ENCODE data around the gene LRP2.

LRP2 gene

DNA sequence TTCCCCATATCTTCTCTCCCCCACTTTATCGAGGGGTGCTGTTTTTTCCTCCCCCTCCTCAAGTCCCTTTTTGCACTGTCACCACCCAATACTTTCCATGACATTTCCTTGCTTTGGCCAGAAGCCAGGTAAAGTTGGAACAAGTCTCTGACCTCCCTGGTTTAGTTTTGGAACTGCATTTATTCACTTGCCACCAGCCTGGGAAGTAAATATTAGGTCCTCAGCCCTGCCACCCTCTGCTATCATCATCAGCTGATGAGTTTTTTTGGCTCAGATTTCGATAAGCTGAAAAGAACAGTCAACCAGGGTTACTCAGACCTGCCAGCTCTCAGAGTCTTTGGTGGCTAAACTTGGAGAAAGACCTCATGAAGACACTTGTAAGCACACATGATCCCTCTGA is 246.0 kb downstream of the LRP2 start:
- DNase-seq = no peak

DNA sequence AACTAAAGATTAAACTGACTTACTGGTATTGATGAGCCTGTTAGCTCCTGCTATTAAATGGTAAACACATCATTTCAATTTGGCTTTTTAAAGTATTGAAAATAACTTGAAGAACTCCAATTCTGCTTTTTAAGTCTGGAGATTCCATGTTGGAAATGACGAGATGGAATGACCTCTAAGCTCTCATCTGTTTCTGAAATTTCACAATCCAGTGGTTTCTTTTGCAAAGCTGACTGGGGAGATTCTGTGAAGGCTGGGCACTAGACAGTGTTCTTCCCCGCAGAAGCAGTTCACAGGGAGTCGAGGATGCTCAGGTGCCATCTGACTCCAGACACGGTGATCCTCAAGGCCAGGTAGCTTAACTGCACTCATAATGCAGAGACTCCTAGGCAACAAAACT is 248.3 kb downstream of the LRP2 start:
- DNase-seq = no peak

DNA sequence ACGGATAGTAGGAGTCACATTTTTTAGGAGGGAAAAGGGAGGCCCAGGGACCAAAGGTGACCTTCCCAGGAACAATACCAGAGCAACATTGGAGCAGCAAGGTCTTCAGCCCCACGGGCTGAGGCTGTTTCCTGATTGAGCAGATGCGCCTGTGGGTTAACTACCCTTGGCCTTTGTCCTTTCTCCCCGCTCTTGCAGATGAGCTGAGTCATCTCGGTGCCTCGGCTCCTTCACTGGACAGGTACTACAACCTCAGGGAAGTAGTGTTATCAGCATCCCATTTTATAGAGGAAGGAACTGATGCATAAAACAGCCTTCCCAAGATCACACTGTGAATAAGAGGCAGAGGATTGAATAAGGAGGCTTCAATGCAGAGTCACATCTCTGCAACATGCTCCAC is 249.5 kb downstream of the LRP2 start:
- DNase-seq = no peak

DNA sequence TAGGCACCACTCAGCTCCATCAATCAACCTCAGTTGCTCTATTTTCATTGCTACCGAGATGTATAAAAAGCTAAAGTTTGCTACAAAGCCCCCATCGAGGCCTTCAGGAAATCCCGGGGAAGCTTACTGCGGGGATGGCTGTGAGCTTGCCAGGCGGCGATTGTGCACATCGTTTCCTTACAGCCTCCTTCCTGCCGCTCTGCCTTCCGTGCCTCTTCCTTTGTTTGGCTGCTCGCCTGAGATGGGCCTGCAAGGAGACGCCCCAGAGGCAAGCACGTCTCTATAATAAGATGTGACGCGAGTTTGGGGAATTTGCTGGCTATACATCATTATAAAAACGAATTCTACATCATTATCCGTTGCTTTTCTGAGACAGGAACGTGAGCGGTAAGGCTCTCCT is 251.4 kb downstream of the LRP2 start:
- DNase-seq = no peak

DNA sequence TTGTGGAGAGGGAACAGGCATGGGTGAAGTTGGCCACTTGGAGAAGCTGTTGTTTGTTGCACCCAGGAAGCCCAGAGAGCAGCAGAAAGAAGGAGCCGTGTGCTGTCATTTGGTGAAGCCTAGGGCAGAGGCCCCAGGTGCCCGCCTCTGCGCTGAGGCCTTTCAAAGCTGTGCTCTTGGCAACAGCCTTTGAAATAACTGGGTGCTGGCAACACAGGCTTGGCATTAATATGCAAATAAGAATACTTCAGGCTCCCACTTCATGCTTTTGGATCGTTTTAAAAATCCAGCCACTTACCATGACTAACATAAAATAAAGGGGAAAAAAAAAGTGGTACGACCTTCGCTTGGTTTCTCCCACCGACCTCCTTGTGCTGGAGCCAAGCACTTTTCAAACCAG is 251.9 kb downstream of the LRP2 start:
- DNase-seq = no peak

DNA sequence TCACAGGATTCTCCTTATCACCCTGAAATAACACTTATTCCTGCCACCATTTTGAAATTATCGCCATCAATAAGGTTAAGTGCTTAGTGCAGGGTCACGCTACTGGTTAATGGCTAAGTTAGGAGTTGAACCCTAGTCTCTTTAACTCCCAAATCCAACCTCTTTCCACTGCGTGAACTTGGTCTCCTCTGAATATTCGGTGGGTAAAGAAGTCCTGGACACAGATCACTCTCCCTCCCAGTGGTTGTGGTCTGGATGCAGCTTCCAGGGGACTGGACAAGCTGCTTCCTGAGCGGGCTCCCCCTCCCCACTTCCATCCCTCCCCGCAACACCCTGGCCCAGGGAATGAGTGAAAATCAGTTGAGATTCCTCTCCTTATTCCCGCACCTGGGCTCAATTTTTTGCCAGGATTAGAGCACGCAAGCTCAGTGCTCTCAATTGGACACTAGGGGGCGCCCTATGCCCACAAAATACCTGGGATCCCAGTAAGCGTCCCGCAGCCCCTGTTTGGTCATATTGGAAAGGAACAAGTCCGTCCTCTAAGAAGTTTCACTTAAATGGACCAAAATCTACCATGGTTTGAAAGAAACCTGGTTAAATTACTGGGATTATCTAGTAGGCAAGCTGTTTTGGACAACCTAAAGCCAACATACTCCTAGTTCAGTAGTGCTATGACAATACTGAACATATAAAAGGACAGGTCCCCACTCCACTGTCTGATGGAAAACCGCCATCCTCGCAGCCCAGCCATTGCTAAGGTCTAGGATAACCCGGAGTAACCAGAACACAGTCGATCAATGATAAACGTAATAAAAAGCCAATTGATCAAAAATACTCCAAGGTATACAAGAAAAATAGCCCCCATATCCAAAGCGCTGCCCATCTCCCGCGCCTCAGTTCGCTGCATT is 252.6 kb downstream of the LRP2 start:
- peak; percentile 86 for DNase-seq

DNA sequence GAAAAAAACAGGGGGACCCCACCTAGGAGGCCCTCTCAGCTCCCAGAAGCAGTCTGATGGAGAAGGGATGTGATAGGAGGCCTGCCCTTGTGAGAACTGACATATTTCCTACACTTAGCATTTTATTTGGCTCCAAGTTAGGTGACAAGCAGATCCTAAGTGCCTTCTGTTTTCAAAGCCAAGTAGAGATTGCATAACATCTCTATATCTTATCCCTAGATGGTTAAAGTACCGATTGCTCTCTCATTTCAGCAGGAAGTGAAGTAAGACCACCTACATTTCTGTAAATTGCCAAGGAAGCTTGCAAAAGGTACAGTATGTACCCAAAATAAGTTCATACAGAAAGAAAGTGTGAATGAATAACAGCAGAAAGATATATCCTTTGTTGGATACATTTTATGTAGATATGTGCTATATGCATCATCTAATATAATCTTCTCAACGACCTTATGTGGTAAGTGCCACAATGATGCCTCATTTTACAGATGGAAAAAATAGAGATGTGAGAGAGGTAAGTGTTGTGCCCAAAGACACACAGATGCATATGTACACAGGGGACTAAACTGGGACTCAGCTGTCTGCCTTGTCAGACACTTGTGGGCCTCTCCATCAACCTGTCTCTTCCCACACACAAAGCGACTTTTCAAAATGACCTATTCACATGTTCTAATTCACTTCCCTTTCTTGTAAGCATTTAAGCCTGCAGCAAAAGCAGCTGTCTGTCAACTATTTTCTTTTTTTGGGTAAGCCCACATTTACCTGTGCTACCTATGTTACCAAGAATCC is 254.0 kb downstream of the LRP2 start:
- DNase-seq = no peak

DNA sequence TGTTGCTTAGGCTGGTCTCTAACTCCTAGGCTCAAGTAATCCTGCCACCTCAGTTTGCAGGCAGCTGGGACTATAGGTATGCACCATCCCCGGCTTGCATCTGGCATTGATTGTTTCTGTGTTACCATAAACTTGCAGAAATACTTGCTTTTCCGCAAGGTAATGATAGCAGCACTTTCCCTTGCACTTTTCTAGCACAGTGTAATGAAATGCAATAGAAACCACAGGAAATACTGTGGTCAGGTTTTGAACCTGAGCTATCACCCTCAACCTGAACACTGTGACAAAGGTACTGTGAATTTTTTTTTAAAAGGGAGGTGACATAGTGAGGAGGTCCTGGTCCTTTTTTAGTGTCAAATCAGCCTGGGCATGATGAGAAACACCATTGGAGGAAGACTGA is 254.7 kb downstream of the LRP2 start:
- no peak for DNase-seq

DNA sequence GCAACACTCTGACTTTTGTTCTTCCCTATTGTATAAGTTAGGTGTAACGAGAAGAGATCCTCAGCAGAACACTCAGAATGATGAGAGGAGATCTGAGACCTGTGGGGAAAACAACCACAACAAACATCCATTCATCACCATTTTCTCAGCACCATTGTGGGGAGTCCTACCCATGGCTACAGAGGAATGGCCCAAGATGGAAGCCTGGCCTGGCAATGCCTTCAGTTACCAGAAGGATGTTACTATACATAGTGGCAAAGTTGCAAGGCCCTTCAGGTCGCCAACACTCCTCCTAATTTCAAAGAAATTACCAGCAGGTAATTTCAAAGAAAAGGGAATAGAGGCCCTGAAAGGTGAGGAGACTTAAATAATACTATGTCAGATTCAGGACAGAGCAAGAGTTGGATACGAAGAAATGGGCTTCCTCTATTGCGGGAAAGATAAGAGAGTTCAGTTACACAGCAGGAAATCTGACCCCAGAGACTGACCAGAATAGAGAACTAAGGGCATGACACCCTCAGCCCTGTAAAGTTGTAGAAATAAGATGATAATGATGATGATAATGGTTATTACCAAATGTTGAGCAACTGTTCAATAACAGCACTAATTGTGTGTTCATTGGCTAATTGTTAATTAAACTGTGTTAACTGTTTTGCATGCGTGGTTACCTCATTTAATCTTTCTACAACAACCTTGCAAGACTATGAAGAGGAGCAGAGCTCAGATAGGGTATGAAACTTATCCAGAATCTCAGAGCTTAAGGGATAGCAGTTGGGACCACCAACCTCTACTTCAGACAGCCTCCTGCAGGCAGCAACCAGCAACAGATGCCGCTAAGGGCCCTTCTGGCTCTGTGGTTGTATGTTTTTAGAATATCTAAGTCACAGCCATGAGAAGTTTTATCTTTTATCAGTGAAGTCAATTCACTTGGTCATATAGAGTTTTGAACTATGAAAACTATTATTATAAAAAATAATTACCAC is 255.5 kb downstream of the LRP2 start:
- DNase-seq = no peak

DNA sequence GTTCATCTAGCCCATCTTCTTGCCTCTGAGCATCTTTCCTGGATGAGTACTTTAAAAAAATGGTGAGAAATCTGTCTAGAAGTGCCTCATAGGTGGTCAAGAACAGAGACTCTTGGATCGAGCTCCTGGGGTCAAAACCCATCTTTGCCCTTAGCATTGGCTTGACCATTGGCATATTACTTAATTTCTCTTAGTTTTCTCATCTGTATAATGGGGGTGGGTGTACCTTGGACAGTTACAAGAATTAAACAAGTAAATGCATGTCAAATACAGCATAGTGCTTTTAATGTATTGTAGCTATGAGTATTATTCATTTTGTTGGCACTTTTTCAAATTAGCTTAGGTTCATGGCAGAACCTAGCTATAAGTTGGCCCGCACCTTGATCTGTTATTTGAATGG is 256.2 kb downstream of the LRP2 start:
- DNase-seq = no peak

DNA sequence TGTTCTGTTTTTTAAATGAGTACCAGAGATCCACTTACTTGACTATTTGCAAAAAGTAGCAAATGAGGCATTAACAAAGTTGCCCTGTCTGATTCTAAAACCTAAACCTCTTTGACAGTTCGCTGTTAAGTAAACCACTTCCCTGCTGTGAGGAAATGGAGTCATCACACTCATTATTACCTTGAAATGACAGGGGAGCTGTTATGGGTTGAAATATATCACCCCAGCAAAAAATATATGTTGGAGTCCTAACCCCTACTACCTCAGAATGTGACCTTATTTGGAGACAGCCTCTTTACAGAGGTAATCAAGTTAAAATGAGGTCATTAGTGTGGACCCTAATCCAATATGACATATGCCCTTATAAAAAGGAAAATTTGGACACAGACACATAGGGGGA is 256.9 kb downstream of the LRP2 start:
- DNase-seq = no peak

DNA sequence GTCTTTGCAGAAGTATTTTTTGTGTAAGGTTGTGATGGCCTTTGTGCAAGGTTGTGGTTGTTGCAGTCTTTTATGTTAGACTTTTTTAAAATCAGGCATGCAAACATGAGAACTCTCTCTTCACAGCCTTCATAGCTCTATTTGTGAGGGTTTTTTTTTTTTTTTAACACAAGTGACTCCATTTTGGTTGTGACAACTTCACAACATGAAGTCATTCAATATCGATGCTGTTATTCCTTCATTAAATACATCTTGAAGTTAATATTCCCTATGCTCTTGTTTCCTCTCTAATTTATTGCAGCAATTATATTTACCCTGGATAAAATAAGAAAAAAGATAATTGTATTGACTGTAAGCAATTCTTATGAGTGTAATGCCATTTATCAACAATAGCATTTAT is 257.5 kb downstream of the LRP2 start:
- DNase-seq = no peak

DNA sequence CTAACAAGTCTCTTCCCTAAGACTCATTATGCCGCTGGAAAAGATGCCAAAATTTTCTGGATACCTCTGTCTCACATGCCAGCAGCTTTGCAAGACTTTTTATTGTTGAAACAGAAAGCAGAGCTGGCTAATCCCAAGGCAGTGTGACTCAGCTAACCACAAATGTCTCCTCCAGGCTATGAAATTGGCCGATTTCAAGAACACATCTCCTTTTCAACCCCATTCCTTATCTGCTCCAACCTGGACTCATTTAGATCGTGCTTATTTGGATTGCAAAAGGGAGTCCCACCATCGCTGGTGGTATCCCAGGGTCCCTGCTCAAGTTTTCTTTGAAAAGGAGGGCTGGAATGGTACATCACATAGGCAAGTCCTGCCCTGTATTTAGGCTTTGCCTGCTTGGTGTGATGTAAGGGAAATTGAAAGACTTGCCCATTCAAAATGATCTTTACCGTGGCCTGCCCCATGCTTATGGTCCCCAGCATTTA is 266.7 kb downstream of the LRP2 start:
- DNase-seq = no peak

DNA sequence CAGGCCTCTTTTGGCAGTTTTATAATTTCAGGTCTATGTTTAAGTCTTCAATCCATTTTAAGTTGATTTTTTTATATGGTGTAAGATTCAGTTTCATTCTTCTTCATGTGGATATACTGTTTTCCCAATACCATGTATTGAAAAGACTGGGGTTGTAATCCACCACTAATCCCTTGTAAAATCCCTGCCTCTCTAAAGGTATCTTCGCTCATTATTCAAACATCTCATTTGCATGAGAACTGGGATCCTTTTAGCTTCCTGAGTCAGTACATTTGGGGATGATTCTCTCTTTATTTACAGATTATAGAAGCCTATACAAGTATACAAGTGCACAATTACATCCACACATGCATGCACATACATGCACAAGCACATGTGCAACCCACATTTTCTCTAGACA is 267.7 kb downstream of the LRP2 start:
- DNase-seq = no peak

DNA sequence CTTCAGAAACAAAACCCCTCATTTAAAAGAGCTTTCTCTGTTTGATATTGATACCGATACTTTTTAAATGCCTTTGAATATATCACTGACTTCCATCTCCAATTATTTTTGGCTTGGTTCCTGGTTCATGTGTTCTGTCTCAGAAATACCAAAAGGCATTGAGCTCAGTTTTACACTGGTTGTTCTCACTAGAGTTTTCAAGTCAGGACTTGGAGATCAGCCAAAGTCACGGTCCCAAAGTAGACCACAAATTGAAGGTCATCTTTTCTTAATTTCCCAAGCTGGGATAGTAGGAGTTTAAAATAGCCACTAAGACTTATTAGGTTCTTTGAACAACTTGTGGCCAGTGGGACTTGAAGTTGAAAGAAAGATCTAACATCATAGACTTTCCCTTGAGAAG is 268.8 kb downstream of the LRP2 start:
- DNase-seq = no peak

DNA sequence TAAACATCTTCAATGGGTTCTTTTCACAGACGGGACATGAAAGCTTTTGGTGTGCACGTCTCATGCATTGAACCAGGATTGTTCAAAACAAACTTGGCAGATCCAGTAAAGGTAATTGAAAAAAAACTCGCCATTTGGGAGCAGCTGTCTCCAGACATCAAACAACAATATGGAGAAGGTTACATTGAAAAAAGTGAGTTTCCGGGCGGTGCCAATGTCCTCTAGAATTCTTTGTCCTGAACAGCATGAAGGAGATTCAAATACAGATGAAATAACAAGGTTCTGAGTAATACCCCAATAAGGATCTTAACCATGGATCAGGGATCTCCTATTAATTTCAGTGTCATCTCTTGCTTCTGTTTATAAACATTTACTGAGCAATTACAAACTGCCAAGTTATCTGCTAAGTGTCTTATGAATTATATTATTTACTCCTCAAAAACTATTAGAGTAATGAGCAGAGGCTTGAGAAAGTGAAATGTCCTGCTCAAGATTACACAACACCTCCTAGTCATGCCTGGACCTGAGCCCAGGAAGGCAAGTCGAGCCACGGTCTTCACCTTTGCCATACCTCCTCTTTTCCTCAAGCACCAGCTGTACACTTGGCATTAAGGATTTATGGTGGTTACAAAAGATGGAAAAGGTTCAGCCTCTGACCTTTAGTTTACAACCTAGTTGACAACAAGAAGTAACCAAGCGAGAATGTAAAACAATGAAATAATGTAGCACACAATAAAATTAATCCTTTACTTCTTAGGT is 270.4 kb downstream of the LRP2 start:
- no peak for DNase-seq

DNA sequence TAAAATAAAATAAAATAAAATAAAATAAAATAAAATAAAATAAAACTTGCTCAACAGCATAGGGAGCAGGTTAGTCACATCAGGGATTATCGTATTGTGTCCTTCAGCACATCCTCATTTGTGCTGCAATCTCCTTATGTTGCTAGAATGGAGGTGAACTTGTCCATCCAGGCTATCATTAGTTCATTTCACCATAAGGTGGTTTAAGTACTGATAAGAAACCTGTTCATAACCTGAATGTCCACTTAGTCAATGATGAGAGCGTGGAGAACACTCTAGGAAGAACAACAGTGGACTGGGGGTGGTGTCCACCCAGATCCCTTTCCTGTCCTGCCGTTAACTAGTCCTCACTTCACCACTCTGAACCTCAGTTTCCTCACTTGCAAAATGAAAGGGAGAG is 271.1 kb downstream of the LRP2 start:
- no peak for DNase-seq

DNA sequence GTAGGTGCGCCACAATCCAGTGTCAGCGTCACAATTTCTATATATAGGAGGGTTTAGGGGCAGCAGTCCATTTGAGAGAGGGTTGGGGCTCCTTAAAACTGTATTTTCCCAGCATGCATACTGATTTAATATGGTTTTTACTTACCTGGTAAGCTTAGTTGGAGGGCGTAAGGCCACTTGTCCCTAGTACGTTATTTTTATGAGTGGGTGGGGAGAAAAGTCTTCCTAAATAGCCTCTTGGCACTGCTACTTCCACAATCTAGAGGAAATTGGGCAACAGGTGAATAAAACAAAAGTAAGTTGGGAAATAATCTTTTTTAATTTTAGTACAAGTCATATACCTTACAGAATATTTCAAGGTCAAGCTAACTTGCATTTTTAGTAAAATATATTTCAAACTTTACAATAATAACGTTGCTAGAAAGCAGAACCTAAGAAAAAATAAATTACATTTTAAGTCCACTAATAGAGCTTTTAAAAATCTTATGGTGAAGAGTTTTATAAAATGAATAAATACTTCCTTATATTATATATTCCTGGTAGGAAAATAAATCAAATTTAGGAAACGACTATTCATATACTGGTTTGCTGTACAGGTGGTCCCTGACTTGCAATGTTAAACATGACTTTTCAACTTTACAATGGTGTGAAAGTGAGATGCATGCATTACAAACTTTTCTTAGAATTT is 272.1 kb downstream of the LRP2 start:
- DNase-seq = no peak

DNA sequence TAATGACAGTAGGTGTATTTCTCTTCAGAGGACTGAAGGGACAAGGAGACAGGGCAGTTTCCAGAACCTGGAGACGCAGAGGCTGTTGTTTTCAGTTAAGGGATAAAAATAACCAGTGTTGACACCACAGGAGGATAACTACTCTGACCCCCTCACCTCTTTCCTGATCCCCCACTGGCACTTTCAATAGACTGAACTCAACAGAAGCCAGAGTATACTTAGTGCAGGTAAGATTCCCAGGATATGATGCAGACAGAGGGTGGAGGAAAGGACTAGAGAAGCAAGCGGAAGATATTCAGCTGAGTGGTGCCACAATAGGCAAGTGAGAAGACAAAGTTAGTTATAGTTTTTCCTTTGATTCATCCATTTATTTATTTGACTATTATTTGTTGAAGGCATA is 273.2 kb downstream of the LRP2 start:
- DNase-seq = no peak

DNA sequence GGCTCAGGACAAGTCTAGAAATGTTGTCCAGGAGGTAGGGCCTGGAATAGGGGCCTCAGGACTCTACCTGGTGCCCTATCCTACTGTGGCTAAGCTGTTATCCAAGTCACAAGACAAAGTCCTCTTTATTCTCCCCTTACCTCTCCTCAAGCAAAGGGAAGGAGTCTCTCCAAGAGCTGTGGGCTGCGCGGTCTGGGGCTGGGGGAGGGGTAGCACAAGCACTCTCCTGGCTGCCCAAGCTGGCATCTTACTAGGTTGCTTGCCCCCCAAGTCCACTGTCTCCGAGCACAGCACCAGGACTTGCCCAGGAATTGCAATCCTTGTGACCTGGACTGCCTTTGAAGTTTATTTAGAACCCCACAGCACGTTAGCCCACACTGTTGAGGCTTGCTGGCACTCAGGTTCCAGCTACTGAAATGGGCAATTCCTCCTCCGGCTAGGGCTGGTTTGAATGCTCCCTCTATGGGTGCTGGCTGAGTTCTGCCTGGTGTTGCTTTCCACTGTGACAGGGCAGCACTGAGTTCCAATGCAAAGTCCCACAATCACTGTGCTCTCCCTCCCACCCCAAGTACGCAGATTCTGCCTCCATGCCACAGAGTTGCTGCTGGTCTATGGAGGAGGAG is 274.5 kb downstream of the LRP2 start:
- DNase-seq = no peak

DNA sequence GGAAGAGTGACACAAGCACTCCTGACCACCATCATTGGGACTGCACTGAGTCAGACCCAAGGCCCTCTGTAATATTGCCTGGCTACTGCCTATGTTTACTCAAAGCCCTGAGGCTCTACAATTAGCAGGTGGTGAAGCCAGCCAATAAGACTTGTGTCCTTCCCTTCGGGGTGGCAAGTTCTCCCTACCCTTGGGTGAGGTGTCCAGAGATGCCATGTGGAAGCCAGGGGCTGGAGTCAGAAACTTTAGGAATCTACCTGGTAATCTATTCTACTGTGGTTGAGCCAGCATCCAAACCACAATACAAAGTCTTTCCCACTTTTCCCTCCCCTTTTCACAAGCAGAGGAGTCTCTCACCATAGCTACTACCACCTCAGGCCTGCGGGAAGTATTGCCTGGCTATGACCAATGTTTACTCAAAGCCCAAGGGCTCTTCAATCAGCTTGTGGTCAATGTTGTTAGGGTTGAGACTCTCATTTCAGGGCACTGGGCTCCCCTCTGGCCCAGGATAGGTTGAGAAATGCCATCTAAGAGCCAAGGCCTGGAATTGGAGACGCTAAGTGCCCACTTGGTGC is 275.4 kb downstream of the LRP2 start:
- DNase-seq = no peak
